K562 (cell line): ENCODE results near the gene MLKL. TPM values are rescaled to one million over a fixed set of nuclear protein-coding genes. Genes with fewer than 3 reads are reported as not detected.
A peak's percentile ranks its signal among the peaks of the same experiment; 100 is the strongest.

Experiments
- ARID2 ChIP-seq: fragments of 450-650 bp; IDR thresholded peaks from 2 replicates; pipeline ENCODE4 v1.6.1; 2017; ENCODE audit warnings: antibody characterized with exemption, mild to moderate bottlenecking
- CXXC5 ChIP-seq: fragments of 250-450 bp; sonication (Bioruptor Pico); IDR thresholded peaks from 2 replicates; pipeline ENCODE4 v1.8.0; 2022; ENCODE audit warnings: inconsistent platforms, mild to moderate bottlenecking, moderate library complexity
- FOXJ3 ChIP-seq: sonication (generic); formaldehyde crosslinking; IDR thresholded peaks from 2 replicates; pipeline ENCODE4 v1.4.0; 2020; ENCODE audit warnings: mild to moderate bottlenecking, missing genetic modification reagents
- FOXP1 ChIP-seq: sonication (generic); formaldehyde crosslinking; IDR thresholded peaks from 2 replicates; pipeline ENCODE4 v1.8.0; 2022; ENCODE audit warnings: mild to moderate bottlenecking, missing genetic modification reagents
- GABPA ChIP-seq: fragments of 200-800 bp; sonication (Bioruptor generic); conservative IDR thresholded peaks from 2 replicates; pipeline ENCODE4 v1.6.1; 2016; ENCODE audit warnings: low read depth, missing genetic modification characterization, missing compliant biosample characterization
- HMGN3 ChIP-seq: IDR thresholded peaks from 2 replicates; pipeline ENCODE4 v1.6.1; 2011; ENCODE audit warnings: borderline replicate concordance, low read depth, mild to moderate bottlenecking, mixed read lengths, low read length; ENCODE audit not compliant: insufficient read length; ENCODE audit errors: extremely low read depth
- KDM2B ChIP-seq: fragments of 250-450 bp; sonication (Bioruptor Pico); IDR thresholded peaks from 2 replicates; pipeline ENCODE4 v1.8.0; 2021; ENCODE audit warnings: mild to moderate bottlenecking, moderate library complexity
- L3MBTL2 ChIP-seq: fragments of 450-650 bp; IDR thresholded peaks from 2 replicates; pipeline ENCODE4 v1.6.1; 2016; ENCODE audit warnings: mild to moderate bottlenecking, moderate library complexity
- SMAD1 ChIP-seq: fragments of 150-350 bp; IDR thresholded peaks from 2 replicates; pipeline ENCODE4 v1.6.1; 2014; ENCODE audit warnings: low read length, low read depth; ENCODE audit not compliant: partially characterized antibody
- SRSF1 ChIP-seq: fragments of 200-400 bp; formaldehyde crosslinking; IDR thresholded peaks from 2 replicates; pipeline ENCODE4 v1.6.1; 2017; ENCODE audit warnings: mild to moderate bottlenecking, low read depth, low read length, moderate library complexity
- ZNF143 ChIP-seq: sonication (generic); formaldehyde crosslinking; IDR thresholded peaks from 2 replicates; pipeline ENCODE4 v1.9.0; 2022; ENCODE audit warnings: mild to moderate bottlenecking, missing genetic modification reagents
- ZNF146 ChIP-seq: IDR thresholded peaks from one replicate; pipeline ENCODE4 v1.6.1; 2018; ENCODE audit warnings: missing compliant biosample characterization; ENCODE audit not compliant: unreplicated experiment
- ZNF217 ChIP-seq: sonication (generic); formaldehyde crosslinking; IDR thresholded peaks from 2 replicates; pipeline ENCODE4 v1.8.0; 2022; ENCODE audit warnings: mild to moderate bottlenecking, missing genetic modification reagents
- polyA plus RNA-seq, 8 experiments: library from polyadenylated mRNA; depleted of rRNA in 4 of 8; stranded (reverse) in 5 of 8; unstranded in 3 of 8; fragments of >200 nt; fragmentation: Nextera tagmentation in 2 of 8; fragmentation: Illumina TruSeq in 1 of 8; extraction: Ambion mirVana in 2 of 8; extraction: Trizol in 1 of 8; gene quantifications; 2 replicates each; pipeline versions ENCODE4 v1.2.1 to v1.2.3, GENCODE V29; 2011 to 2014; ENCODE audit warnings: inconsistent platforms in 1 of 8, missing spikeins in 1 of 8
- total RNA-seq, 7 experiments: library from RNA; depleted of rRNA in 6 of 7; stranded (reverse); fragments of >200 nt in 6 of 7; fragmentation: Illumina TruSeq in 2 of 7; extraction: Trizol in 2 of 7; gene quantifications; 2 replicates each; pipeline versions ENCODE4 v1.2.1 to v1.2.3, GENCODE V29; 2011 to 2021; ENCODE audit warnings: low replicate concordance in 1 of 7
- TF ChIP-seq, protein P1 (sequence below): fragments of 200-800 bp; sonication (Bioruptor generic); IDR thresholded peaks from 2 replicates; pipeline ENCODE4 v1.6.1; 2016; ENCODE audit warnings: missing genetic modification characterization, missing compliant biosample characterization
- TF ChIP-seq, protein P2 (sequence below), 3 experiments: fragments of 200-800 bp in 1 of 3; fragments of 250-450 bp in 1 of 3; fragments of 450-650 bp in 1 of 3; sonication (Bioruptor Pico) in 1 of 3; sonication (Bioruptor generic) in 1 of 3; formaldehyde crosslinking in 1 of 3; IDR thresholded peaks; 2 replicates each; pipeline versions ENCODE4 v1.6.1 to v1.8.0; 2016 to 2022; ENCODE audit warnings: mild to moderate bottlenecking in 2 of 3, missing genetic modification characterization in 2 of 3, missing compliant biosample characterization in 1 of 3, moderate library complexity in 1 of 3
- TF ChIP-seq, protein P3 (sequence below): fragments of 450-650 bp; formaldehyde crosslinking; IDR thresholded peaks from 2 replicates; pipeline ENCODE4 v1.4.0; 2020; ENCODE audit warnings: mild to moderate bottlenecking, moderate library complexity

Gene MLKL
- total and polyA plus RNA-seq, 9 of the 15 experiments (the other 6 are each of a cell fraction or from before 2014, with no cell fraction given) = 1.6 to 6.1 (median 4.8) TPM

DNA sequence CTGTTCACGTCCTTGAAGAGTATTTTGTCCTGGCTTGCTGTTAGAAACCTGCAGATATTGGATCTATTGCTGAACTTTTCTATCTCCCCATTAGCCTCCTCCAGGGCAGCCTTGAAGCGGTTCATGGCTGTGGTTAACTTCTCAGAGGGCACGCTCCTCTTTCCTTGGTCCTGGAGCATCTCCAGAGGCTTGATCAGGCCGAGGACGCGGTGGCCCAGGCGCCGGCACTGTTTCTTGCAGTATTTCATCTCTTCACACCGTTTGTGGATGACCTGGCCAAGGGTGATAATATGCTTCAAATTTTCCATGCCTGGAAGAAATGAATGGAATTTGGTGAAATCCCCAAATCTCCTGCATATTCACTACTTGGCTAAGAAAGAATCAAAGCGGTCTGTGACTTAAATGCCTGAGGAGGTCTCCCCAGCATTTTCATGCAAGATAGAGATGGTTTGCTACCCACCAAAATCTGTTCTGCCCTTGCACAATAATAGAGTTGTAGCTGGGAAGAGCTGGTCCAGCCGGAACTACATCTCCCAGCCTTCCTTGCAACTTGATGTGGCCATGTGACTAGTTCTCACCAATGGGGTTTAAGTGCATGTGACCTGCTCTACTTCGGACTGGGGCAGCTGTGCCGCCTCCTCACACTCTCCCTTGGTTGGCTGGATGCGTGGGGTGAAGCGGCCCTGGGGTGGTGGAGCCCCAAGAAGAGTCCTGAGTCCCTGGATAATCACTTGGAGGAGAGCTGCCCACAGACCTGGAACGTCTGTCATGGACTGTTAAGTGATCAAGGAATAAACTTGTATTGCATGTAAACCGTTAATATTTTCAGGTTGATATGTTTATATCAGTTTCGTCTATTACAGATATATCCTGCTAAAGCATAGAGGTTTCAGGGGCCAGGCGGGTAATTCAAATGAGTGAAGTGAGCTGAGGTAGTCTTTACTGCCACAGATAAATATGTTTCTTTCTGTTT lies 4.9 kb downstream of the MLKL start (continued):
- TF ChIP-seq, protein P1, sequence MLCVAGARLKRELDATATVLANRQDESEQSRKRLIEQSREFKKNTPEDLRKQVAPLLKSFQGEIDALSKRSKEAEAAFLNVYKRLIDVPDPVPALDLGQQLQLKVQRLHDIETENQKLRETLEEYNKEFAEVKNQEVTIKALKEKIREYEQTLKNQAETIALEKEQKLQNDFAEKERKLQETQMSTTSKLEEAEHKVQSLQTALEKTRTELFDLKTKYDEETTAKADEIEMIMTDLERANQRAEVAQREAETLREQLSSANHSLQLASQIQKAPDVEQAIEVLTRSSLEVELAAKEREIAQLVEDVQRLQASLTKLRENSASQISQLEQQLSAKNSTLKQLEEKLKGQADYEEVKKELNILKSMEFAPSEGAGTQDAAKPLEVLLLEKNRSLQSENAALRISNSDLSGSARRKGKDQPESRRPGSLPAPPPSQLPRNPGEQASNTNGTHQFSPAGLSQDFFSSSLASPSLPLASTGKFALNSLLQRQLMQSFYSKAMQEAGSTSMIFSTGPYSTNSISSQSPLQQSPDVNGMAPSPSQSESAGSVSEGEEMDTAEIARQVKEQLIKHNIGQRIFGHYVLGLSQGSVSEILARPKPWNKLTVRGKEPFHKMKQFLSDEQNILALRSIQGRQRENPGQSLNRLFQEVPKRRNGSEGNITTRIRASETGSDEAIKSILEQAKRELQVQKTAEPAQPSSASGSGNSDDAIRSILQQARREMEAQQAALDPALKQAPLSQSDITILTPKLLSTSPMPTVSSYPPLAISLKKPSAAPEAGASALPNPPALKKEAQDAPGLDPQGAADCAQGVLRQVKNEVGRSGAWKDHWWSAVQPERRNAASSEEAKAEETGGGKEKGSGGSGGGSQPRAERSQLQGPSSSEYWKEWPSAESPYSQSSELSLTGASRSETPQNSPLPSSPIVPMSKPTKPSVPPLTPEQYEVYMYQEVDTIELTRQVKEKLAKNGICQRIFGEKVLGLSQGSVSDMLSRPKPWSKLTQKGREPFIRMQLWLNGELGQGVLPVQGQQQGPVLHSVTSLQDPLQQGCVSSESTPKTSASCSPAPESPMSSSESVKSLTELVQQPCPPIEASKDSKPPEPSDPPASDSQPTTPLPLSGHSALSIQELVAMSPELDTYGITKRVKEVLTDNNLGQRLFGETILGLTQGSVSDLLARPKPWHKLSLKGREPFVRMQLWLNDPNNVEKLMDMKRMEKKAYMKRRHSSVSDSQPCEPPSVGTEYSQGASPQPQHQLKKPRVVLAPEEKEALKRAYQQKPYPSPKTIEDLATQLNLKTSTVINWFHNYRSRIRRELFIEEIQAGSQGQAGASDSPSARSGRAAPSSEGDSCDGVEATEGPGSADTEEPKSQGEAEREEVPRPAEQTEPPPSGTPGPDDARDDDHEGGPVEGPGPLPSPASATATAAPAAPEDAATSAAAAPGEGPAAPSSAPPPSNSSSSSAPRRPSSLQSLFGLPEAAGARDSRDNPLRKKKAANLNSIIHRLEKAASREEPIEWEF (CRISPR knock-in tag) = no peak
- TF ChIP-seq ARID2 (no peak), KDM2B (CRISPR knock-in tag) (no peak), CXXC5 (peak; percentile 28; the same call in 1 of the 2 replicates), ZNF217 (CRISPR knock-in tag) (no peak), FOXJ3 (no peak), GABPA (tag) (no peak), L3MBTL2 (peak; percentile 81), HMGN3 (no peak), ZNF146 (CRISPR knock-in tag) (no peak), SRSF1 (no peak), FOXP1 (CRISPR knock-in tag) (no peak), SMAD1 (no peak), ZNF143 (CRISPR knock-in tag) (peak; percentile 95)
- TF ChIP-seq, protein P2, sequence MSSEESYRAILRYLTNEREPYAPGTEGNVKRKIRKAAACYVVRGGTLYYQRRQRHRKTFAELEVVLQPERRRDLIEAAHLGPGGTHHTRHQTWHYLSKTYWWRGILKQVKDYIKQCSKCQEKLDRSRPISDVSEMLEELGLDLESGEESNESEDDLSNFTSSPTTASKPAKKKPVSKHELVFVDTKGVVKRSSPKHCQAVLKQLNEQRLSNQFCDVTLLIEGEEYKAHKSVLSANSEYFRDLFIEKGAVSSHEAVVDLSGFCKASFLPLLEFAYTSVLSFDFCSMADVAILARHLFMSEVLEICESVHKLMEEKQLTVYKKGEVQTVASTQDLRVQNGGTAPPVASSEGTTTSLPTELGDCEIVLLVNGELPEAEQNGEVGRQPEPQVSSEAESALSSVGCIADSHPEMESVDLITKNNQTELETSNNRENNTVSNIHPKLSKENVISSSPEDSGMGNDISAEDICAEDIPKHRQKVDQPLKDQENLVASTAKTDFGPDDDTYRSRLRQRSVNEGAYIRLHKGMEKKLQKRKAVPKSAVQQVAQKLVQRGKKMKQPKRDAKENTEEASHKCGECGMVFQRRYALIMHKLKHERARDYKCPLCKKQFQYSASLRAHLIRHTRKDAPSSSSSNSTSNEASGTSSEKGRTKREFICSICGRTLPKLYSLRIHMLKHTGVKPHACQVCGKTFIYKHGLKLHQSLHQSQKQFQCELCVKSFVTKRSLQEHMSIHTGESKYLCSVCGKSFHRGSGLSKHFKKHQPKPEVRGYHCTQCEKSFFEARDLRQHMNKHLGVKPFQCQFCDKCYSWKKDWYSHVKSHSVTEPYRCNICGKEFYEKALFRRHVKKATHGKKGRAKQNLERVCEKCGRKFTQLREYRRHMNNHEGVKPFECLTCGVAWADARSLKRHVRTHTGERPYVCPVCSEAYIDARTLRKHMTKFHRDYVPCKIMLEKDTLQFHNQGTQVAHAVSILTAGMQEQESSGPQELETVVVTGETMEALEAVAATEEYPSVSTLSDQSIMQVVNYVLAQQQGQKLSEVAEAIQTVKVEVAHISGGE (CRISPR knock-in tag; IDR thresholded peaks at IDR 0.05) = no peak
- TF ChIP-seq, protein P3, sequence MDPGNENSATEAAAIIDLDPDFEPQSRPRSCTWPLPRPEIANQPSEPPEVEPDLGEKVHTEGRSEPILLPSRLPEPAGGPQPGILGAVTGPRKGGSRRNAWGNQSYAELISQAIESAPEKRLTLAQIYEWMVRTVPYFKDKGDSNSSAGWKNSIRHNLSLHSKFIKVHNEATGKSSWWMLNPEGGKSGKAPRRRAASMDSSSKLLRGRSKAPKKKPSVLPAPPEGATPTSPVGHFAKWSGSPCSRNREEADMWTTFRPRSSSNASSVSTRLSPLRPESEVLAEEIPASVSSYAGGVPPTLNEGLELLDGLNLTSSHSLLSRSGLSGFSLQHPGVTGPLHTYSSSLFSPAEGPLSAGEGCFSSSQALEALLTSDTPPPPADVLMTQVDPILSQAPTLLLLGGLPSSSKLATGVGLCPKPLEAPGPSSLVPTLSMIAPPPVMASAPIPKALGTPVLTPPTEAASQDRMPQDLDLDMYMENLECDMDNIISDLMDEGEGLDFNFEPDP (CRISPR knock-in tag) = no peak
